HepG2 (cell line): ENCODE measurements around the gene RAD52. TPM values are rescaled to one million over a fixed set of nuclear protein-coding genes. Genes with fewer than 3 reads are reported as not detected.
A peak's percentile ranks its signal among the peaks of the same experiment; 100 is the strongest.

ENCODE experiments used
- AGO2 ChIP-seq: fragments of 200-400 bp; formaldehyde crosslinking; optimal IDR thresholded peaks from 2 replicates; pipeline ENCODE3; 2017; ENCODE audit warnings: mild to moderate bottlenecking, low read depth, low read length, moderate library complexity
- AHR ChIP-seq: IDR thresholded peaks from 2 replicates; pipeline ENCODE4 v1.6.1; 2018; ENCODE audit warnings: missing genetic modification reagents, missing compliant biosample characterization
- GABPA ChIP-seq, 2 experiments: IDR thresholded peaks; 2 replicates each; pipeline ENCODE4 v1.6.1; 2011 to 2016; ENCODE audit warnings: low read depth in 2 of 2, low read length in 1 of 2, missing biosample characterization in 1 of 2, missing genetic modification characterization in 1 of 2
- KDM6A ChIP-seq: IDR thresholded peaks from 2 replicates; pipeline ENCODE4 v1.6.1; 2016; ENCODE audit warnings: low read depth
- KLF9 ChIP-seq: IDR thresholded peaks from 2 replicates; pipeline ENCODE4 v1.6.1; 2016; ENCODE audit warnings: low read depth
- MEIS1 ChIP-seq: sonication (generic); formaldehyde crosslinking; IDR thresholded peaks from 2 replicates; pipeline ENCODE4 v1.9.0; 2021; ENCODE audit warnings: mild to moderate bottlenecking, missing genetic modification reagents, moderate library complexity, borderline replicate concordance
- ZKSCAN1 ChIP-seq: fragments of 150-350 bp; IDR thresholded peaks from 2 replicates; pipeline ENCODE4 v1.6.1; 2014; ENCODE audit warnings: low read length
- ZNF331 ChIP-seq: sonication (generic); formaldehyde crosslinking; IDR thresholded peaks from 2 replicates; pipeline ENCODE4 v1.4.0; 2020; ENCODE audit warnings: missing genetic modification reagents
- ZNF343 ChIP-seq: sonication (generic); formaldehyde crosslinking; IDR thresholded peaks from 2 replicates; pipeline ENCODE4 v1.4.0; 2020; ENCODE audit warnings: mild to moderate bottlenecking, missing genetic modification reagents
- ZNF790 ChIP-seq: sonication (generic); formaldehyde crosslinking; IDR thresholded peaks from 2 replicates; pipeline ENCODE4 v1.8.0; 2022; ENCODE audit warnings: missing genetic modification reagents, mild to moderate bottlenecking, borderline replicate concordance
- polyA plus RNA-seq, 8 experiments: library from polyadenylated mRNA; depleted of rRNA in 3 of 8; stranded (reverse) in 7 of 8; unstranded in 1 of 8; fragments of >200 nt; fragmentation: Illumina TruSeq in 4 of 8; extraction: Trizol in 4 of 8; gene quantifications; 2 replicates each; pipeline versions ENCODE4 v1.2.1 to v1.2.3, GENCODE V29; 2011 to 2016; ENCODE audit warnings: low read depth in 4 of 8, missing spikeins in 1 of 8, mixed read lengths in 1 of 8; ENCODE audit not compliant: insufficient read depth in 1 of 8
- total RNA-seq, 5 experiments: library from RNA; depleted of rRNA; stranded (reverse); fragments of >200 nt; fragmentation: Illumina TruSeq; extraction: Trizol; gene quantifications; 2 replicates each; pipeline ENCODE4 v1.2.3, GENCODE V29; 2016; ENCODE audit warnings: low read depth in 1 of 5
- TF ChIP-seq, protein P1 (sequence below): sonication (generic); formaldehyde crosslinking; conservative IDR thresholded peaks from 2 replicates; pipeline ENCODE4 v1.4.0; 2020; ENCODE audit warnings: missing genetic modification reagents
- TF ChIP-seq, protein P2 (sequence below): sonication (generic); formaldehyde crosslinking; IDR thresholded peaks from 2 replicates; pipeline ENCODE4 v1.4.0; 2020; ENCODE audit warnings: missing genetic modification reagents
- TF ChIP-seq, protein P3 (sequence below): sonication (generic); formaldehyde crosslinking; IDR thresholded peaks from 2 replicates; pipeline ENCODE4 v1.9.0; 2022; ENCODE audit warnings: missing genetic modification reagents, mild to moderate bottlenecking, borderline replicate concordance
- TF ChIP-seq, protein P4 (sequence below): sonication (generic); formaldehyde crosslinking; IDR thresholded peaks from 2 replicates; pipeline ENCODE4 v1.5.1; 2020; ENCODE audit warnings: mild to moderate bottlenecking, moderate library complexity, missing genetic modification reagents
- TF ChIP-seq, protein P5 (sequence below): sonication (generic); formaldehyde crosslinking; conservative IDR thresholded peaks from 2 replicates; pipeline ENCODE4 v1.8.0; 2022; ENCODE audit warnings: mild to moderate bottlenecking, moderate library complexity, missing genetic modification reagents
- TF ChIP-seq, protein P6 (sequence below): sonication (generic); formaldehyde crosslinking; IDR thresholded peaks from 2 replicates; pipeline ENCODE4 v1.5.0; 2020; ENCODE audit warnings: mild to moderate bottlenecking, missing genetic modification reagents

Gene RAD52
- total and polyA plus RNA-seq, 2 of the 13 experiments (the other 11 are each of a cell fraction or from before 2014, with no cell fraction given) = 14.3 to 19.9 TPM

DNA sequence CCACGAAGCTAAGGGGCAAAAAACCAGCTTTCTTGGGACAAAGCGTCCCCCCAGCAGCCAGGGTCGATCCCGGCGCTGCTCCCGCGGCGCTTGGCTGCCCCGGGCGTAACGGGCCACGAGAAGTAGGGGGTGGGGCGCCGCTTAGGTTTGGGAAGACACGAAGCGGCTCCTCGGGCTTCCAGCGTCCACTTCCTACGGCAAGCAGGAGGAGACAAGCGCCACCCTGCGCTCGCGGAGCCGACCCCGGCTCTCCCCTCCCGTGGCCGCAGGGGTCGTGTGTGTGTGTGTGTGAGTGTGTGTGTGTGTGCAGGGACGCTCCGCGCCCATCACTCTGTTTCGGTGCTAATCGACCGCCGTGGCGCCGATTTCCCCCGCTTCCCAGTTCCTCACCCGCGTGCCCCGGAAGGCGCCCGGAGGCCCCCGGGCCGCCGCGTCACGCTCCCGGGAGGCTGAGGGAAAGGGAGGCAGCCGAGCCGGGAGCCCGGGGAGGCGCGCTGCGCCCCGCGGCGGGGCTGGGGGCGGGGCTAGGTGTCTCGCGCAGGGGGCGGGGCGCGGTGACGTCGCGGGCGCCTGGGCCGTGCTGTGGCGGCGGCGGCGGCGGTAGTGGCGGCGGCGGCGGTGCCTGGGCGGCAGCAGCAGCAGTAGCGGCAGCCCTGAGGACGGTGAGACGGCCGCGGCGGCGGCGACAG, 41.3 kb upstream of the RAD52 start, which contains the start of gene ERC1 (continued):
- TF ChIP-seq, protein P1, sequence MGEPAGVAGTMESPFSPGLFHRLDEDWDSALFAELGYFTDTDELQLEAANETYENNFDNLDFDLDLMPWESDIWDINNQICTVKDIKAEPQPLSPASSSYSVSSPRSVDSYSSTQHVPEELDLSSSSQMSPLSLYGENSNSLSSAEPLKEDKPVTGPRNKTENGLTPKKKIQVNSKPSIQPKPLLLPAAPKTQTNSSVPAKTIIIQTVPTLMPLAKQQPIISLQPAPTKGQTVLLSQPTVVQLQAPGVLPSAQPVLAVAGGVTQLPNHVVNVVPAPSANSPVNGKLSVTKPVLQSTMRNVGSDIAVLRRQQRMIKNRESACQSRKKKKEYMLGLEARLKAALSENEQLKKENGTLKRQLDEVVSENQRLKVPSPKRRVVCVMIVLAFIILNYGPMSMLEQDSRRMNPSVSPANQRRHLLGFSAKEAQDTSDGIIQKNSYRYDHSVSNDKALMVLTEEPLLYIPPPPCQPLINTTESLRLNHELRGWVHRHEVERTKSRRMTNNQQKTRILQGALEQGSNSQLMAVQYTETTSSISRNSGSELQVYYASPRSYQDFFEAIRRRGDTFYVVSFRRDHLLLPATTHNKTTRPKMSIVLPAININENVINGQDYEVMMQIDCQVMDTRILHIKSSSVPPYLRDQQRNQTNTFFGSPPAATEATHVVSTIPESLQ = 0 out of 2 replicates have a peak, but pooled peaks have one; percentile 15
- TF ChIP-seq AHR (CRISPR knock-in tag) = no peak
- TF ChIP-seq, protein P2, sequence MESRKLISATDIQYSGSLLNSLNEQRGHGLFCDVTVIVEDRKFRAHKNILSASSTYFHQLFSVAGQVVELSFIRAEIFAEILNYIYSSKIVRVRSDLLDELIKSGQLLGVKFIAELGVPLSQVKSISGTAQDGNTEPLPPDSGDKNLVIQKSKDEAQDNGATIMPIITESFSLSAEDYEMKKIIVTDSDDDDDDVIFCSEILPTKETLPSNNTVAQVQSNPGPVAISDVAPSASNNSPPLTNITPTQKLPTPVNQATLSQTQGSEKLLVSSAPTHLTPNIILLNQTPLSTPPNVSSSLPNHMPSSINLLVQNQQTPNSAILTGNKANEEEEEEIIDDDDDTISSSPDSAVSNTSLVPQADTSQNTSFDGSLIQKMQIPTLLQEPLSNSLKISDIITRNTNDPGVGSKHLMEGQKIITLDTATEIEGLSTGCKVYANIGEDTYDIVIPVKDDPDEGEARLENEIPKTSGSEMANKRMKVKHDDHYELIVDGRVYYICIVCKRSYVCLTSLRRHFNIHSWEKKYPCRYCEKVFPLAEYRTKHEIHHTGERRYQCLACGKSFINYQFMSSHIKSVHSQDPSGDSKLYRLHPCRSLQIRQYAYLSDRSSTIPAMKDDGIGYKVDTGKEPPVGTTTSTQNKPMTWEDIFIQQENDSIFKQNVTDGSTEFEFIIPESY (CRISPR knock-in tag) = no peak
- no peak for TF ChIP-seq ZNF790 (CRISPR knock-in tag)
- 0 out of 2 replicates have a peak, but pooled peaks have one; percentile 69 for TF ChIP-seq MEIS1 (CRISPR knock-in tag)
- peak; percentile 87 for TF ChIP-seq AGO2
- TF ChIP-seq, protein P3, sequence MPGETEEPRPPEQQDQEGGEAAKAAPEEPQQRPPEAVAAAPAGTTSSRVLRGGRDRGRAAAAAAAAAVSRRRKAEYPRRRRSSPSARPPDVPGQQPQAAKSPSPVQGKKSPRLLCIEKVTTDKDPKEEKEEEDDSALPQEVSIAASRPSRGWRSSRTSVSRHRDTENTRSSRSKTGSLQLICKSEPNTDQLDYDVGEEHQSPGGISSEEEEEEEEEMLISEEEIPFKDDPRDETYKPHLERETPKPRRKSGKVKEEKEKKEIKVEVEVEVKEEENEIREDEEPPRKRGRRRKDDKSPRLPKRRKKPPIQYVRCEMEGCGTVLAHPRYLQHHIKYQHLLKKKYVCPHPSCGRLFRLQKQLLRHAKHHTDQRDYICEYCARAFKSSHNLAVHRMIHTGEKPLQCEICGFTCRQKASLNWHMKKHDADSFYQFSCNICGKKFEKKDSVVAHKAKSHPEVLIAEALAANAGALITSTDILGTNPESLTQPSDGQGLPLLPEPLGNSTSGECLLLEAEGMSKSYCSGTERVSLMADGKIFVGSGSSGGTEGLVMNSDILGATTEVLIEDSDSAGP (CRISPR knock-in tag) = peak; percentile 82; the same call in 1 of the 2 replicates
- TF ChIP-seq, protein P4, sequence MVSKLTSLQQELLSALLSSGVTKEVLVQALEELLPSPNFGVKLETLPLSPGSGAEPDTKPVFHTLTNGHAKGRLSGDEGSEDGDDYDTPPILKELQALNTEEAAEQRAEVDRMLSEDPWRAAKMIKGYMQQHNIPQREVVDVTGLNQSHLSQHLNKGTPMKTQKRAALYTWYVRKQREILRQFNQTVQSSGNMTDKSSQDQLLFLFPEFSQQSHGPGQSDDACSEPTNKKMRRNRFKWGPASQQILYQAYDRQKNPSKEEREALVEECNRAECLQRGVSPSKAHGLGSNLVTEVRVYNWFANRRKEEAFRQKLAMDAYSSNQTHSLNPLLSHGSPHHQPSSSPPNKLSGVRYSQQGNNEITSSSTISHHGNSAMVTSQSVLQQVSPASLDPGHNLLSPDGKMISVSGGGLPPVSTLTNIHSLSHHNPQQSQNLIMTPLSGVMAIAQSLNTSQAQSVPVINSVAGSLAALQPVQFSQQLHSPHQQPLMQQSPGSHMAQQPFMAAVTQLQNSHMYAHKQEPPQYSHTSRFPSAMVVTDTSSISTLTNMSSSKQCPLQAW (CRISPR knock-in tag) = peak; percentile 89
- peak; percentile 74; the same call in 1 of the 2 replicates for TF ChIP-seq ZNF343 (CRISPR knock-in tag)
- no peak for TF ChIP-seq ZKSCAN1
- peak; percentile 34; the same call in 1 of the 2 replicates for TF ChIP-seq GABPA (IDR thresholded peaks at IDR 0.05; ENCODE audit: low read depth, low read length)
- TF ChIP-seq GABPA (CRISPR knock-in tag; IDR thresholded peaks at IDR 0.05; ENCODE audit: low read depth) = peak; percentile 70
- TF ChIP-seq KDM6A (CRISPR knock-in tag) = no peak
- no peak for TF ChIP-seq KLF9
- TF ChIP-seq, protein P5, sequence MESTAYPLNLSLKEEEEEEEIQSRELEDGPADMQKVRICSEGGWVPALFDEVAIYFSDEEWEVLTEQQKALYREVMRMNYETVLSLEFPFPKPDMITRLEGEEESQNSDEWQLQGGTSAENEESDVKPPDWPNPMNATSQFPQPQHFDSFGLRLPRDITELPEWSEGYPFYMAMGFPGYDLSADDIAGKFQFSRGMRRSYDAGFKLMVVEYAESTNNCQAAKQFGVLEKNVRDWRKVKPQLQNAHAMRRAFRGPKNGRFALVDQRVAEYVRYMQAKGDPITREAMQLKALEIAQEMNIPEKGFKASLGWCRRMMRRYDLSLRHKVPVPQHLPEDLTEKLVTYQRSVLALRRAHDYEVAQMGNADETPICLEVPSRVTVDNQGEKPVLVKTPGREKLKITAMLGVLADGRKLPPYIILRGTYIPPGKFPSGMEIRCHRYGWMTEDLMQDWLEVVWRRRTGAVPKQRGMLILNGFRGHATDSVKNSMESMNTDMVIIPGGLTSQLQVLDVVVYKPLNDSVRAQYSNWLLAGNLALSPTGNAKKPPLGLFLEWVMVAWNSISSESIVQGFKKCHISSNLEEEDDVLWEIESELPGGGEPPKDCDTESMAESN = peak; percentile 89
- TF ChIP-seq, protein P6, sequence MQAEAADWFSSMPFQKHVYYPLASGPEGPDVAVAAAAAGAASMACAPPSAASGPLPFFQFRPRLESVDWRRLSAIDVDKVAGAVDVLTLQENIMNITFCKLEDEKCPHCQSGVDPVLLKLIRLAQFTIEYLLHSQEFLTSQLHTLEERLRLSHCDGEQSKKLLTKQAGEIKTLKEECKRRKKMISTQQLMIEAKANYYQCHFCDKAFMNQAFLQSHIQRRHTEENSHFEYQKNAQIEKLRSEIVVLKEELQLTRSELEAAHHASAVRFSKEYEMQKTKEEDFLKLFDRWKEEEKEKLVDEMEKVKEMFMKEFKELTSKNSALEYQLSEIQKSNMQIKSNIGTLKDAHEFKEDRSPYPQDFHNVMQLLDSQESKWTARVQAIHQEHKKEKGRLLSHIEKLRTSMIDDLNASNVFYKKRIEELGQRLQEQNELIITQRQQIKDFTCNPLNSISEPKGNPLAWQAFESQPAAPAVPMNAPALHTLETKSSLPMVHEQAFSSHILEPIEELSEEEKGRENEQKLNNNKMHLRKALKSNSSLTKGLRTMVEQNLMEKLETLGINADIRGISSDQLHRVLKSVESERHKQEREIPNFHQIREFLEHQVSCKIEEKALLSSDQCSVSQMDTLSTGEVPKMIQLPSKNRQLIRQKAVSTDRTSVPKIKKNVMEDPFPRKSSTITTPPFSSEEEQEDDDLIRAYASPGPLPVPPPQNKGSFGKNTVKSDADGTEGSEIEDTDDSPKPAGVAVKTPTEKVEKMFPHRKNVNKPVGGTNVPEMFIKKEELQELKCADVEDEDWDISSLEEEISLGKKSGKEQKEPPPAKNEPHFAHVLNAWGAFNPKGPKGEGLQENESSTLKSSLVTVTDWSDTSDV (CRISPR knock-in tag) = 0 out of 2 replicates have a peak, but pooled peaks have one; percentile 86
- TF ChIP-seq ZNF331 (CRISPR knock-in tag) = no peak
